CD4-positive, alpha-beta T cell (primary cell): Measurements from ENCODE around the gene PTPRM. TPM values are rescaled to one million over a fixed set of nuclear protein-coding genes. Genes with fewer than 3 reads are reported as not detected.

Experiments used
- ATAC-seq: fragments of 200-7000 bp; cut with Tn5 transposase; one replicate; pipeline ENCODE4 v1.10.0; 2022; ENCODE audit warnings: mild to moderate bottlenecking; ENCODE audit not compliant: poor library complexity
- CTCF ChIA-PET: fragments of 350-600 bp; sonication (Branson Sonifier 250); formaldehyde crosslinking; loops from one replicate; lab custom pipeline; 2021; ENCODE audit warnings: antibody characterized with exemption, inconsistent platforms; lab: Charles Lee
- POLR2A ChIA-PET: fragments of 350-600 bp; sonication (Branson Sonifier 250); formaldehyde crosslinking; loops from one replicate; lab custom pipeline; 2021; ENCODE audit warnings: antibody characterized with exemption, inconsistent platforms; lab: Charles Lee
- DNase-seq, 14 experiments: peaks; one replicate each; pipeline ENCODE4 v3.0.0-alpha.2; 2013 to 2020; ENCODE audit warnings: mixed read lengths in 2 of 14
- H3K27ac ChIP-seq, 2 donors: one replicate each; pipeline versions ENCODE4 v1.5.1 to v1.7.0; 2013; ENCODE audit warnings: low read length in 2 of 2, low read depth in 1 of 2, mild to moderate bottlenecking in 1 of 2
- H3K27me3 ChIP-seq, 2 experiments: 1 replicate in 1 of 2; 2 replicates in 1 of 2; pipeline versions ENCODE4 v1.6.1 to v1.7.0; 2013; ENCODE audit warnings: low read length in 2 of 2, control low read depth in 1 of 2, mild to moderate bottlenecking in 1 of 2, moderate library complexity in 1 of 2; ENCODE audit not compliant: insufficient read depth in 2 of 2, control insufficient read depth in 1 of 2
- H3K36me3 ChIP-seq: one replicate; pipeline ENCODE4 v1.6.1; 2013; ENCODE audit warnings: low read length, control low read depth; ENCODE audit not compliant: insufficient read depth
- H3K4me1 ChIP-seq: one replicate; pipeline ENCODE4 v1.6.1; 2013; ENCODE audit warnings: low read length, control low read depth; ENCODE audit not compliant: insufficient read depth
- H3K4me3 ChIP-seq: one replicate; pipeline ENCODE4 v1.5.1; 2013; ENCODE audit warnings: mild to moderate bottlenecking, low read length, moderate library complexity
- H3K9me3 ChIP-seq, 2 experiments: 1 replicate in 1 of 2; 2 replicates in 1 of 2; pipeline versions ENCODE4 v1.6.1 to v1.7.0; 2013; ENCODE audit warnings: low read length in 2 of 2, mild to moderate bottlenecking in 2 of 2, control low read depth in 1 of 2, moderate library complexity in 1 of 2; ENCODE audit not compliant: control insufficient read depth in 1 of 2, insufficient read depth in 1 of 2
- H3K27ac Mint-ChIP-seq: one replicate; pipeline ENCODE4 v1.8.0; 2020; ENCODE audit warnings: mixed read lengths
- H3K27me3 Mint-ChIP-seq: one replicate; pipeline ENCODE4 v1.8.0; 2021; ENCODE audit warnings: mixed read lengths
- H3K36me3 Mint-ChIP-seq: one replicate; pipeline ENCODE4 v1.8.0; 2021; ENCODE audit warnings: low read depth, mixed read lengths
- H3K4me1 Mint-ChIP-seq: one replicate; pipeline ENCODE4 v1.8.0; 2021; ENCODE audit warnings: low read depth, mixed read lengths
- H3K4me3 Mint-ChIP-seq: one replicate; pipeline ENCODE4 v1.8.0; 2020; ENCODE audit warnings: mild to moderate bottlenecking, mixed read lengths
- H3K9me3 Mint-ChIP-seq: one replicate; pipeline ENCODE4 v1.8.0; 2020; ENCODE audit warnings: mixed read lengths
- CTCF ChIP-seq: fragments of 200-600 bp; IDR thresholded peaks from one replicate; pipeline ENCODE4 v1.8.0; 2022; ENCODE audit warnings: antibody characterized with exemption, mild to moderate bottlenecking
- intact Hi-C, 2 experiments: fragments of 100-400 bp; cut with DNase I in 1 of 2; cut with micrococcal nuclease in 1 of 2; formaldehyde crosslinking; loops; one replicate each; pipeline versions ENCODE4 v1.15.1 to v1.9.0; 2023 to 2025; cut with DNase I, micrococcal nuclease
- total RNA-seq, 174 experiments: library from RNA in 2 of 174; stranded (reverse) in 2 of 174; gene quantifications; one replicate each; pipeline ENCODE4 v1.2.3 and lab custom pipeline; 2021 to 2026

The PTPRM gene
- total RNA-seq, 2 experiments from 2014 or later, result 21.7 to 21.9 TPM

GRCh38 chr18:7974200-7974874 lies 407.2 kb downstream of the PTPRM start:
- no peak overlapping the region for H3K27ac Mint-ChIP-seq
- H3K27ac ChIP-seq, result no peak overlapping the region
- no peaks in the 10 kb centered on the region for H3K36me3 Mint-ChIP-seq
- no peak overlapping the region for H3K4me3 Mint-ChIP-seq
- H3K36me3 ChIP-seq, result no peaks in the 10 kb centered on the region
- intact Hi-C loops, result no loop called here
- ATAC-seq (no peak), DNase-seq (no peak)
- H3K4me1 ChIP-seq, result no peaks in the 10 kb centered on the region
- no peaks in the 10 kb centered on the region for H3K27me3 ChIP-seq
- ChIA-PET POLR2A (no interaction called here), CTCF (no interaction called here)
- no peak for TF ChIP-seq CTCF
- H3K27me3 Mint-ChIP-seq, result no peaks in the 10 kb centered on the region
- no peak overlapping the region for H3K4me3 ChIP-seq
- no peaks in the 10 kb centered on the region for H3K9me3 Mint-ChIP-seq
- H3K4me1 Mint-ChIP-seq, result no peaks in the 10 kb centered on the region
- H3K9me3 ChIP-seq, result no peaks in the 10 kb centered on the region

- no peak for TF ChIP-seq CTCF
- H3K4me1 Mint-ChIP-seq, result no peaks in the 10 kb centered on the region
- Histone ChIP-seq H3K36me3 (no peaks in the 10 kb centered on the region), H3K4me3 (no peak overlapping the region), H3K4me1 (no peaks in the 10 kb centered on the region), H3K9me3 (peaks cover 0 to 3% of the 10 kb centered on the region in 2 experiments), H3K27ac (no peak overlapping the region), H3K27me3 (no peaks in the 10 kb centered on the region)
- ATAC-seq (no peak), DNase-seq (no peak)
- H3K4me3 Mint-ChIP-seq, result no peak overlapping the region
- H3K27ac Mint-ChIP-seq, result no peak overlapping the region
- POLR2A ChIA-PET, result no interaction called here
- no peaks in the 10 kb centered on the region for H3K9me3 Mint-ChIP-seq
- intact Hi-C loops, result no loop called here
- no peaks in the 10 kb centered on the region for H3K36me3 Mint-ChIP-seq
- CTCF ChIA-PET, result no interaction called here
- no peaks in the 10 kb centered on the region for H3K27me3 Mint-ChIP-seq
Observed at GRCh38 chr18:7977897-7978296, 410.8 kb downstream of the PTPRM start.

GRCh38 chr18:7978834-7979233 lies 411.7 kb downstream of the PTPRM start:
- Mint-ChIP-seq H3K27me3 (no peaks in the 10 kb centered on the region), H3K9me3 (no peaks in the 10 kb centered on the region), H3K27ac (no peak overlapping the region), H3K36me3 (no peaks in the 10 kb centered on the region), H3K4me3 (no peak overlapping the region), H3K4me1 (no peaks in the 10 kb centered on the region)
- Histone ChIP-seq H3K36me3 (no peaks in the 10 kb centered on the region), H3K27me3 (no peaks in the 10 kb centered on the region), H3K9me3 (peaks cover 0 to 3% of the 10 kb centered on the region in 2 experiments), H3K4me1 (no peaks in the 10 kb centered on the region), H3K4me3 (no peak overlapping the region), H3K27ac (no peak overlapping the region)
- ATAC-seq, result no peak
- TF ChIP-seq CTCF, result no peak
- POLR2A ChIA-PET, result no interaction called here
- CTCF ChIA-PET, result interaction anchor here (0.6 kb wide), 1 partner anchor 67 kb away, joined by 4 read pairs; no protein-coding TSS in a partner anchor
- intact Hi-C loops, result no loop called here
- DNase-seq, result no peak
